Hepatocyte (in vitro differentiated cells): ENCODE data around the gene KDM4B. TPM values are rescaled to one million over a fixed set of nuclear protein-coding genes. Genes with fewer than 3 reads are reported as not detected.

Experiments
- DNase-seq: peaks from one replicate; pipeline ENCODE4 v3.0.0-alpha.2; 2016; ENCODE audit warnings: low spot score
- H2AFZ ChIP-seq: fragments of 200-600 bp; sonication (generic); 2 replicates; pipeline ENCODE4 v1.6.0; 2016; ENCODE audit warnings: antibody characterized with exemption, mild to moderate bottlenecking
- H3K27ac ChIP-seq: fragments of 200-600 bp; sonication (generic); 2 replicates; pipeline ENCODE4 v1.5.1; 2016; ENCODE audit warnings: mild to moderate bottlenecking
- H3K27me3 ChIP-seq: fragments of 200-600 bp; sonication (generic); 2 replicates; pipeline ENCODE4 v1.6.1; 2016
- H3K36me3 ChIP-seq: fragments of 200-600 bp; sonication (generic); replicated peaks from 2 replicates; pipeline ENCODE4 v1.5.1; 2016; ENCODE audit warnings: low read depth; ENCODE audit not compliant: insufficient read depth
- H3K4me1 ChIP-seq: fragments of 200-600 bp; sonication (generic); 2 replicates; pipeline ENCODE4 v1.5.1; 2016; ENCODE audit warnings: mild to moderate bottlenecking, moderate library complexity; ENCODE audit not compliant: insufficient read depth
- H3K4me2 ChIP-seq: fragments of 200-600 bp; sonication (generic); 2 replicates; pipeline ENCODE4 v1.6.0; 2016
- H3K4me3 ChIP-seq: fragments of 200-600 bp; sonication (generic); 2 replicates; pipeline ENCODE4 v1.5.1; 2016; ENCODE audit warnings: mild to moderate bottlenecking
- H3K79me2 ChIP-seq: fragments of 200-600 bp; sonication (generic); 2 replicates; pipeline ENCODE4 v1.6.0; 2017; ENCODE audit warnings: mild to moderate bottlenecking
- H3K9me2 ChIP-seq: fragments of 200-600 bp; sonication (generic); replicated peaks from 2 replicates; pipeline ENCODE4 v1.6.0; 2017; ENCODE audit warnings: mild to moderate bottlenecking; ENCODE audit not compliant: insufficient read depth
- H3K9me3 ChIP-seq: fragments of 200-600 bp; sonication (generic); 2 replicates; pipeline ENCODE4 v1.5.1; 2016; ENCODE audit warnings: low read depth, mild to moderate bottlenecking
- H4K20me1 ChIP-seq: fragments of 200-600 bp; sonication (generic); 2 replicates; pipeline ENCODE4 v1.6.0; 2016; ENCODE audit warnings: mild to moderate bottlenecking; ENCODE audit not compliant: insufficient read depth, poor library complexity, severe bottlenecking
- EZH2 ChIP-seq: fragments of 200-600 bp; sonication (generic); IDR thresholded peaks from 2 replicates; pipeline ENCODE4 v1.6.1; 2016; ENCODE audit warnings: antibody characterized with exemption, mild to moderate bottlenecking, borderline replicate concordance
- EZH2phosphoT487 ChIP-seq: fragments of 200-600 bp; sonication (generic); IDR thresholded peaks from one replicate; pipeline ENCODE4 v1.6.1; 2018; ENCODE audit warnings: antibody characterized with exemption, mild to moderate bottlenecking, low read depth, moderate library complexity; ENCODE audit not compliant: unreplicated experiment, severe bottlenecking
- WGBS: methylation state at CpG from one replicate; pipeline ENCODE4 v1.1.6; 2016; ENCODE audit warnings: low lambda C conversion rate; ENCODE audit errors: missing lambda C conversion rate; 5-methylcytosine and 5-hydroxymethylcytosine counted together
- polyA plus RNA-seq: library from polyadenylated mRNA; unstranded; fragments of >200 nt; fragmentation: Nextera tagmentation; extraction: Ambion mirVana; gene quantifications from 2 replicates; pipeline ENCODE4 v1.2.1, GENCODE V29; 2016
- total RNA-seq: library from RNA; depleted of rRNA; stranded (reverse); fragments of >200 nt; gene quantifications from 2 replicates; pipeline ENCODE4 v1.2.3, GENCODE V29; 2014
- TF ChIP-seq, protein P1 (sequence below): fragments of 200-600 bp; sonication (generic); IDR thresholded peaks from 2 replicates; pipeline ENCODE4 v1.5.1; 2016; ENCODE audit warnings: antibody characterized with exemption, mild to moderate bottlenecking; ENCODE audit not compliant: poor library complexity

Gene KDM4B
- total and polyA plus RNA-seq, 2 experiments from 2014 or later = 22.2 to 29.6 TPM

- Histone ChIP-seq H3K9me2 (no peaks in the 10 kb centered on the region), H3K36me3 (no peaks in the 10 kb centered on the region), H2AFZ (no peak overlapping the region), H3K27ac (no peak overlapping the region), H3K4me2 (no peak overlapping the region), H4K20me1 (no peaks in the 10 kb centered on the region), H3K79me2 (no peaks in the 10 kb centered on the region), H3K4me3 (no peak overlapping the region), H3K27me3 (no peaks in the 10 kb centered on the region), H3K4me1 (no peaks in the 10 kb centered on the region), H3K9me3 (no peaks in the 10 kb centered on the region)
- TF ChIP-seq EZH2 = no peak
- TF ChIP-seq, protein P1, sequence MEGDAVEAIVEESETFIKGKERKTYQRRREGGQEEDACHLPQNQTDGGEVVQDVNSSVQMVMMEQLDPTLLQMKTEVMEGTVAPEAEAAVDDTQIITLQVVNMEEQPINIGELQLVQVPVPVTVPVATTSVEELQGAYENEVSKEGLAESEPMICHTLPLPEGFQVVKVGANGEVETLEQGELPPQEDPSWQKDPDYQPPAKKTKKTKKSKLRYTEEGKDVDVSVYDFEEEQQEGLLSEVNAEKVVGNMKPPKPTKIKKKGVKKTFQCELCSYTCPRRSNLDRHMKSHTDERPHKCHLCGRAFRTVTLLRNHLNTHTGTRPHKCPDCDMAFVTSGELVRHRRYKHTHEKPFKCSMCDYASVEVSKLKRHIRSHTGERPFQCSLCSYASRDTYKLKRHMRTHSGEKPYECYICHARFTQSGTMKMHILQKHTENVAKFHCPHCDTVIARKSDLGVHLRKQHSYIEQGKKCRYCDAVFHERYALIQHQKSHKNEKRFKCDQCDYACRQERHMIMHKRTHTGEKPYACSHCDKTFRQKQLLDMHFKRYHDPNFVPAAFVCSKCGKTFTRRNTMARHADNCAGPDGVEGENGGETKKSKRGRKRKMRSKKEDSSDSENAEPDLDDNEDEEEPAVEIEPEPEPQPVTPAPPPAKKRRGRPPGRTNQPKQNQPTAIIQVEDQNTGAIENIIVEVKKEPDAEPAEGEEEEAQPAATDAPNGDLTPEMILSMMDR = no peak
- TF ChIP-seq EZH2phosphoT487 = no peak
- WGBS = 95% methylated on average over 13 of the region's 13 CpGs
- no peak for DNase-seq
Observed at GRCh38 chr19:5075597-5075996, 106.7 kb downstream of the KDM4B start.

GRCh38 chr19:5076440-5077208, 107.7 kb downstream of the KDM4B start:
- H3K27ac ChIP-seq = no peak overlapping the region
- no peak for TF ChIP-seq EZH2phosphoT487
- TF ChIP-seq, protein P1 = no peak
- TF ChIP-seq EZH2 = no peak
- H2AFZ ChIP-seq = no peak overlapping the region
- no peaks in the 10 kb centered on the region for H3K9me3 ChIP-seq
- H3K4me1 ChIP-seq = no peaks in the 10 kb centered on the region
- 96% methylated on average over 30 of the region's 44 CpGs for WGBS
- no peaks in the 10 kb centered on the region for H3K79me2 ChIP-seq
- H3K4me2 ChIP-seq = no peak overlapping the region
- H3K27me3 ChIP-seq = no peaks in the 10 kb centered on the region
- H3K36me3 ChIP-seq = no peaks in the 10 kb centered on the region
- DNase-seq = no peak
- H4K20me1 ChIP-seq = no peaks in the 10 kb centered on the region
- H3K9me2 ChIP-seq = no peaks in the 10 kb centered on the region
- H3K4me3 ChIP-seq = no peak overlapping the region

GRCh38 chr19:5077209-5077515, 108.2 kb downstream of the KDM4B start:
- TF ChIP-seq EZH2 (no peak), EZH2phosphoT487 (no peak)
- TF ChIP-seq, protein P1 = no peak
- no peak overlapping the region for H3K4me2 ChIP-seq
- no peak for DNase-seq
- H3K36me3 ChIP-seq = no peaks in the 10 kb centered on the region
- H3K9me2 ChIP-seq = no peaks in the 10 kb centered on the region
- no peaks in the 10 kb centered on the region for H3K79me2 ChIP-seq
- no peaks in the 10 kb centered on the region for H3K4me1 ChIP-seq
- no peaks in the 10 kb centered on the region for H3K27me3 ChIP-seq
- no peaks in the 10 kb centered on the region for H3K9me3 ChIP-seq
- no peak overlapping the region for H3K27ac ChIP-seq
- H4K20me1 ChIP-seq = no peaks in the 10 kb centered on the region
- no peak overlapping the region for H3K4me3 ChIP-seq
- no peak overlapping the region for H2AFZ ChIP-seq
- WGBS = 98% methylated on average over 19 of the region's 19 CpGs
